GM18873 (cell line): Measurements from ENCODE around the gene DHCR24.

ENCODE experiments used
- ATAC-seq: cut with Tn5 transposase; IDR thresholded peaks from one replicate; pipeline ENCODE4 v1.9.1; 2021; ENCODE audit warnings: mild to moderate bottlenecking, moderate library complexity, moderate number of reproducible peaks; ENCODE audit not compliant: unreplicated experiment, low FRiP score

DHCR24 gene

DNA sequence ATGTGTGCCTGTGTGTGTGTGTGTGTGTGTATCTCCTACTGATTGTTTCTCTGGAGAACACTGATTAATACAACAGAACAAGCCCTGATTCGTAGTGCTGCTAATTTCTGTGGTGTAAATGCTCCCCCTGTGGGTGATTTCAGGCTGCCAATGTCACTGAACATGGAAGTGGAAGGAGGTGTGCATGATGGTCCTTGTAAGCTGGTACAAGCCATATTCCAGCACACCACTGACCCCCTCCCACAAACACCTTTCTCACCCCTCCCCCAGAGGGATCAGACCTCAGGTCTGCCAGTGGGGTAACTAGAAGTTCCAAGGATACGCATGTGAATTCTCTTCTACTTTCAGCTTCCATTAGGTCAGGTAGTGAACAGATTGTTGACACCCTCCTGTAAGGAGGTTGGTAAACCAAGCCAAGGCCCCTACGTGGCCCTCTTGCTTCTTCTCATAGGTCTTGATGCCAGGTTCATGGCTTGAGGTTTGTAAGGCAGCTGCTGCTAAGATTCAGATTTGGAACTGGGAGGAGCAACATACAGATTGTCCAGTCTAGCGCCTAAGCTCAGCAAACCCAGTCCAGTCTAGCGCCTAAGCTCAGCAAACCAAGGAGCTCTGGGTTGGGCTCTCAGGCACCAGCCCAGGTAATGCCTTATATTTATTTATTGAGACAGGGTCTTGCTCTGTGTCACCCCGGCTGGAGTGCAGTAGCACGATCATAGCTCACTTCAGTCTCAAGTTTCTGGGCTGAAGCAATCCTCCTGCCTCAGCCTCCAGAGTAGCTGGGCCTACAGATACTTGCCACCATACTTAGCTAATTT, 38.7 kb downstream of the DHCR24 start:
- ATAC-seq = no peak

DNA sequence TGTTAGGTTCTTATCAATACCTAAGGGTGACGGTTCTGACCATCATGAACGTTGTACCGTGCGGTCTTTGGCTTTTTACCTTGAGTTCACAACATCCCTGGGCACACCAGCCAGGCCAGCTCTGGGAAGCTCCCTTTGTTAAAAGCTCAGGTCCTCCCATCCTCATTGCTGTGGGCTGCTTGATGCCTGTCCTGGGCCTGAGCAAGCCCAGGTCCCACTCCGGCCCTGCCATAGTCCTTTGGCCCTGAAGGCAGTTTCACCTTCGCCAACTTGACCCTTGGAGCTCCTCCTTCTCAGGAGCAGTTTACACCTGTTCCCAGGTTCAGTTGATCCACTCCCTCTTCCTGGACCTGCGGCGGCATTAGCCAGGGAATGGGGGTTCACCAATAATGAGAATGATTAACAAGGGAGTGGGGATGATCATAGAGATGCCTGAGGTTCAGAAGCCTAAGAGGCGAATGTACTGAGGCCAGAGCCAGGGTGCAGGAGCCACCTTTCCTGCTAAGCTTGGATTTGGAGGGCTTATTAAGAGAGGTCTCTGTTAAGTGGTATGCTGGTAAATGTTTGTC, 40.2 kb downstream of the DHCR24 start:
- ATAC-seq = no peak

DNA sequence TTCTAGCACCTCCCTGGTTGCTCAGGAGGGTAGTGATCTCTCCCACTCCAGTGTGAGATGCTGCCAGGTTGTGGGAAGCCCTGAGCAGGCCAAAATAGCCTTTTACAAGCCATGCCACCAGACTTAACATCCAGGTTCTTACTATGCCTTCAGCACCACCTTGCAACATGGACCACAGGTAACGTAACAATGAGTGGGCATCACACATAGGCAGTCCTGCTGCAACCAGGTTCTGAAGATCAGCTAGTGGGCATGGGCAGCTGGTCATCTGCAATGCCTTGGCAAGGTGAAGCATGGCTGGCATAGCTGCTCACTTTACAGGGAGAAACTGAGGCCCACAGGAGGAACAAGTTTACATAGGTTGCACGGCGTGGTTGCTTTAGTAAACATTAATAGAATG, 40.7 kb downstream of the DHCR24 start:
- no peak for ATAC-seq

DNA sequence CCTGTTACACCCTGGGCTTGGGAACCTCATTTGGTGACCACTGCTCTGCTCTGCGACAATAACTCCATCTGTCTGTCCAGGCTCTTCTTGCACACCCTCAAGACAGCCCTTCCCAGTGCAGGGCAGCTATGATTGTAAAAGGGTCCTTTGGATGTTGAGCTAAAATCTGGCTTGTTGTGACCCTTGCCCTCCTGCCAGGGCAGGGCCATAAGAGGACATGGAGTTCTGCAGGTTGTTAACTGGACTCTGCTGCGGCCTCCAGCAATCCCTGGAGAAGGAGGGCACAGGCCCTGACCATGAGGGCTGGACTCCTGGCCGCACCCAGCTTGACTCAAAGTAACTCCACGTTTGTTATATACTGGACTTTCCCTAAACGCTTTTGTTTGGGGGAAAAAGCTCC, 41.2 kb downstream of the DHCR24 start:
- no peak for ATAC-seq

DNA sequence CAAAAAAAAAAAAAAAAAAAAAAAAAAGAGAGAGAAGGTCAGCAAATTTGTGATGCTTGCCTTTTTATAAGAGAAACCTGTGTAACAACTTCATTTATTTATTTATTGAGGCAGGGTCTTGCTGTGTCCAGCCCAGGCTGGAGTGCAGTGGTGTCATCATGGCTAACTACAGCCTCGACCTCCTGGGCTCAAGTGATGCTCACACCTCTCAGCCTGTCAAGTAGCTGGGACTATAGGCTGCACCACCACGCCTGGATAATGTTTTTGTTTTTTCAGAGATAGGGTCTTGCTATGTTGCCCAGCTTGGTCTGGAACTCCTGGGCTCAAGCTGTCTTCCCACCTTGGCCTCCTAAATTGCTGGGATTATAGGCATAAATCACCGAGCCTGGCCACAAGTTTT, 42.4 kb downstream of the DHCR24 start:
- no peak for ATAC-seq

DNA sequence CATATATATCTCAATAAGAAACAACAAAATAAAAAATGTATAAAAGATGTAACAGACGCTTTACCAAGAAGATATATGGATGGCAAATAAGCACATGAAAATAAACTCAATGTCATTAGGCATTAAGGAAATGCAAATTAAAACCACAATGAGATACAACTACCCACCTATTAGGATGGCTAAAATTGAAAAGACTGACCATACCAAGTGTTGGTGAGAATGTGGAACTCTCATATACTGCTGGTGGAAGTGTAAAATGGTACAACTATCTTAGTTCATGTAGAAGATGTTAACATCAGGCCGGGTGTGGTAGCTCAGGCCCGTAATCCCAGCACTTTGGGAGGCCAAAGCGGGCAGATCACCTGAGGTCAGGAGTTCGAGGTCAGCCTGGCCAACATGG, 43.5 kb downstream of the DHCR24 start:
- ATAC-seq = no peak

DNA sequence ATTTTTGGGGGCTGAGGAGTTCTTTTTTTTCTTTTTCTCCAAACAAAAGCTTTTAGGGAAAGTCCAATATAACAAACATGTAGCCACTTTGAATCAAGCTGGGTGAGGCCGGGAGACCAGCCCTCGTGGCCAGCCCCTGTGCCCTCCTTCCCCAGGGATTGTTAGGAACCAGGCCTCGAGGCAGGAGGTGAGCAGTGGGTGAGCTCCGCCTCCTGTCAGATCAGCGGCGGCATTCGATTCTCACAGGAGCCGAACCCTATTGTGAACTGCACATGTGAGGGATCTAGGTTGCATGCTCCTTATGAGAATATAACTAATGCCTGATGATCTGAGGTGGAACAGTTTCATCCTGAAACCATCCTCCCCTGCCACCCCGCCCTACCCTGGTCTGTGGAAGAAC, 44.0 kb downstream of the DHCR24 start:
- no peak for ATAC-seq

DNA sequence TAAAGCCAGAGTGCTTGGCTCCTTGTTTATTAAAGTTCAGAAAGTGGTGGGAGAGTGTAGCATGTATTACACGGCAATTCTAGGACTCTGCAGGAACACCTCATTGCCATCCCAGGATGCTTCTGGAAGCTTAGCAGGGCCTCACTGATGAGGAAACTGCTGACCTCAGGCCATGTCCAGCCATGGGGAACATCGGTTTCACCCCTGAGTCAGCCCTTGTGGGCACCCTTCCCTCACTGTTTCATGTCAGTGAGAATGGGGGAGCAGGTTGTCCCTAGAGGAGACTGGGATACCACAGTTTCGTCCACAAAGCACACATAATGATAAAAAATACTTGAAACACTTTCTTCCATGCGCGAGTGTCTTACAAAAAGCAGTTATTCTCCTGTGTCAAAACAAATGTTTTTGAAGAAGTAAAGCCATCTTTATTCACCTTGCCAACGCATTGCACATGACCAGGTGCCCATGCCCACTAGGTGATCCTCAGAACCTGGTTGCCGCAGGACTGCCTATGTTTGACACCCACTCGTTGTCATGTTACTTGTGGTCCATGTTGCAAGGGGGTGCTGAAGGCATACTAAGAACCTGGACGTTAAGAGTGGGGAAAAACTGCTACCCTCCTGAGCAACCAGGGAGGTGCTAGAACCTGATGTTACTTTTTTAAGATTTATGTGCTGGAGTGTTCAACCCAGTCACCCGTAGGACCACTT, 44.6 kb downstream of the DHCR24 start:
- no peak for ATAC-seq

DNA sequence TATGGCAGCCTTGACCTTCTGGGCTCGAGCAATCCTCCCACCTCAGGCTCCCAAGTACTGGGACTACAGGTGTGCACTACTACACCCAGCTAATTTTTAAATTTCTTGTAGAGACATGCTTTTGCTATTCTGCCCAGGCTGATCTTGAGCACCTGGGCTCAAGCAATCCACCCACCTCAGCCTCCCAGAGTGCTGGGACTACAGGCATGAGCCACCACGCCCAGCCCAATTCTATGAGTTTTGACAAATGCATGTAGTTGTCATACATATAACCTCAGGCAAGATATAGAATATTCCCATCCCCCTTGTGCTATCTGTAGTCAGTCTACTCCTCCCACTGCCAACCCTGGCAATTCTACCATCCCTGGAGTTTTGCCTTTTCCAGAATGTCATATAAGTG, 47.2 kb downstream of the DHCR24 start:
- no peak for ATAC-seq

DNA sequence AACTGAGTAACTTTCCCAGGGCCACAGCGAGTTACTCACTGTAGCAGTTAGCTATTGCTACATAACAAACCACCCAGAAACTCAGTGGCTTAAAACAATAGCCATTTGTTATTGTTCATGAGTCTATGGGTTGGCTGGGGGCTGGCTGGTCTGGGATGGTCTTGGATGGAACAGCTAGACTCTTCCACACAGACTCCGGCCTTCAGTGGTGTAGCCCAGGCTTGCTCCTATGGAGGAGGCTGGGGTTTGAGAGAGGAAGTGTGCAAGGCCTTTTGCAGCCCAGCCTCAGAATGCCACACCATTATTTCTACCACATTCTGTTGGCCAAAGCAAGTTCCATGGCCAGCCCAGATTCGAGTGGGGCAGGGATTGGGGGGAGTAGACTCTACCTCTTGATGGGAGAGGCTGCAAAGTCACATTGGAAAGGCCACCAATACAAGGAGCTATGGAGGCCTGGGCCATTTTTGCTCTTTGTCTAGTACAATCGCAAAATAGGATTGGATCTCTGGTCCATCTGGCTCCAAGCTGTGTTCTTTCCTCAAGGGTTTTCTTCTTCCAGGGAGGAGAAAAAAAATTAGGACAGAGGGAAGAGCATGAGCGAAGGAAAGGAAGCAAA, 48.3 kb downstream of the DHCR24 start:
- no peak for ATAC-seq

DNA sequence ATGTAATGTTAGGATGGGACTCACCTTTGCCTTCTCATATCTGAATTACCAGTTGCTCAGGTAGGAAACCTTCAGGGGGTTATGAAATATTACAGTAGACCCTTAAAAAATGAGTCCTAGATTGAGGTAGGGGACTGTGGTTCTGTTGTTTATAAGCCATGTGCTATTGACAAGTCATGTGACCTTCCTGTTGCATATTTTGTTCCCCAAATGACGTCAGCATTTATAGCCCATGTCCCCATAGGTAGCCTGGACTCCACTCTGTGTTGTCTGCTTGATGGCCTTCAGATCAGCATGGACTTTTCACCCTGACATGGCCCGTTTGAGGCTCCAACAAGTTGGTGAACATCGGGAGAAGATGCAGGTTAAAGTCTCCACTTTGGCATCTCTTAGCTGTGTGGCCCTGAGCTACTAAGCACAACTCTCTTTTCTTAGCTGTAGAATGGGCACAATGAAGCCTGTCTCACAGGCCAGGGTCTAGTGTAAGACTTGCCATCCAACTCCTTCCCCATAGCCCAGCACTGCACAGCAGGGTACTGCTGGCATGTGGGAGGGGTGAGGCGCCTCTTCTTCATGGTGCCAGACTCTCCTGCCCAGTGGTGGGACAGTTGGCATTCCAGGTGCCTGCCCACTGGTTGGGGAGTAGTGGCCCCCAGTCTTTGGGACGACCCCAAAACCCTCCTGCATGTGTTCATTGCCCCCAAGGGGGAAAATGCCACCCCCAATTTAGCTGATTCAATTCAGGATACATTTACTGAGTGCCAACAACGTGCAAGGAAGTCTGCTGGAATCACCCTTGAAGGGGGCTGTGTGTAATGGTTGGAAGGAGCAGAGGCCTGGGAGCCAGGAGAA, 49.8 kb downstream of the DHCR24 start:
- no peak for ATAC-seq

DNA sequence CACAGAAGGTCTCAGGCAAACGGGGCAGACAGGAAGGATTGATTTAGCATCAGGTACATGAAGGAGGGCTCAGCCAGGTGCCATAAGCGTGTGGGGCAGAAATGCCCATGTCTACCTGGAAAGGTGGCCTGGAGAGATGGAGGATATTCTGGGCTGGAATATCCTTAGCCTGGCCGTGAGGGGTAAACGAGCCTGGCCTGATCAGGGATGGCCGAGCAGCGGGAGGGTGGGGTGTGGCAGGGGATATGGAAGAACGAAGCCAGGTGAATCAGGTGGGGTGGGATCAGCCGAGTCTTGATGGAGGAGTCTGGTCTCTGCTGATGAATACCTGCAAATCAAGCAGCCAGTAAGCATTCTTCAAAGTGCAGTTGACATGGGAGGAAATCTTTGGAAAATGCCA, 50.4 kb downstream of the DHCR24 start:
- no peak for ATAC-seq

DNA sequence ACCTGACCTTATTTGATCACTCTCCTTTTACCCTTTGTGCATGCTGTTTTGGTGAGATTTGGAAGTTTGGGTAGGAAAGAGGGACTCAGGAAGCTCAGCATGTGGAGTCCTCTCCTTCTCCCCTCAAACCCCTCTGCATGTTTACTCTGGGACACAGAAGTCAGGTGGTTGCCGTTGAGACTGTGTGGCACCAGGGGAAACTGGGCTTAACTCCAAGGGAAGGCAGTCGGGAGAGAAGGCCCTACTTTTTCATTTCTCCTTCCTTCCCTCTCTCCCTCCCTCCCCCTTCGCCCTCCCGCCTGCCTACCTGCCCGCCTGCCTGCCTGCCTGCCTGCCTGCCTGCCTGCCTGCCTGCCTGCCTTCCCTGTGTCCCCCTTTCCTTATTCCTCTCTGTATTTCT, 51.0 kb downstream of the DHCR24 start:
- no peak for ATAC-seq

DNA sequence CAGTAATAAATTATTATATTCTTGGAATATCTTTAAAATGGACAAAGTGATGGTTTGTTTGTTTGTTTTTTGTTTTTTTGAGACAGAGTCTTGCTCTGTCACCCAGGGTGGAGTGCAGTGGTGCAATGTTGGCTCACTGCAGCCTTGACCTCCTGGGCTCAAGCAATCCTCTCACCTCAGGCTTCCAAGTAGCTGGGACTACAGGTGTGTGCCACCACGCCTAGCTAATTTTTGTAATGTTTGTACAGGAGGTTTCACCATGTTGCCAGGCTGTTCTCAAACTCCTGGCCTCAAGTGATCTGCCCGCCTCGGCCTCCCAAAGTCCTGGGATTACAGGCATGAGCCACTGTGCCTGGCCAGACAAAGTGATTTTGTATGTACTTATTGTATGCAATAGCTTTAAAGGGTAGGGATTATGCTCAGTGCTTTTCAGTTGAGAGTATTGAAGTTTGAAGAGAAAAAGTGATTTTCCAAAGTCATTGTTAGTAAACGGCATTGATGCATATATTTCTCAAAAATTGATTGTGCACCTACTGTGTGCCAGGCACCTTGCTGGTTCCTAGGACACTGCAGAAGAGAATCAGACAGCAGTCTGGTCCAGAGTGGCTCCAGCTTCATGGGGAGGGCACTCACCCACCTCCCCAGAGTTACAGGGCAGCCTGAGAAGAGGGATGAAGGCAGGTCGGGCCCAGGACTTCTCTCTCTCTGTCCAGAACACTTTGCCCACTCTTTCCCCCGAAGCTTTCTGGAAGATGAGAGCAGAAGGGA, 51.7 kb downstream of the DHCR24 start:
- no peak for ATAC-seq

DNA sequence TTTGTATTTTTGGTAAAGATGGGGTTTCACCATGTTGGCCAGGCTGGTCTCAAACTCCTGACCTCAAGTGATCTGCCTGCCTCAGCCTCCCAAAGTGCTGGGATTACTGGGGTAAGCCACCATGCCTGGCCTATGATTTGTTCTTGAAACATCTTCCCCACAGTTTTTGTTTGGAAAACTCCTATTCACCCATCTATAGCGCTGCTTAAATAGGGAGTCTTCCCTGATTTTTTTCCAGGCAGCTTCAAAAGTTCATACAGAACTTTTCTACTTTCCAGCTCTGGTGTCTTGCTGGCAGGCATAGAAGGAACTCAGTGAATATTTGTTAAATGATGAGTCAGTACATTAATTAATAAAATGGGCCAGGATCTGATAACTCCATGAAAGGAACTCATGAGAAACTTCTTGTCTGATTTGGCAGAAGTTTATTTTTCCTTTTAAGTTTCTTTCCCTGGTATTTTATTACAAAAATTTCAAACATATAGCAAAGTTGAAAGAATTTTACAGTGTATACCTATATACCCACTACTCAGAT, 52.9 kb downstream of the DHCR24 start:
- ATAC-seq = no peak

DNA sequence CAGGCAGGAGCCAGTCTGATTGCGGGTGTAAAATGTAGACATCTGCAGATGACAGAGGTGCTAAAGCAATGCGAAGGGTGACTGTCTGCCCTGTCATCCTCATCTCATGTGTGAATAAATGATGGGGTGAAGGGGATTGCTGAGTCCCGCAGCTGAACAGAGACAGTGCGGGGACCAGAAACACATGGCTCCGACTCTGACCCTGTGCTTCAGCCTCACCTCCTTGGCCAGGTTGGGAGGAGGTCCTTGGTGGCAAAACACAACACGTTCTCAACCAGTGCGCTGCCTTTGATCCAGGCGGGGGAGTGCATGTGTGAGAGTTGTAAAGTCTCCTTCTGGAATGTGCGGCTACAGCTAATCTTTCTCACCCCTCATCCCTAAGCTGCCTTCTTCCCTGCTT, 53.9 kb downstream of the DHCR24 start:
- no peak for ATAC-seq

DNA sequence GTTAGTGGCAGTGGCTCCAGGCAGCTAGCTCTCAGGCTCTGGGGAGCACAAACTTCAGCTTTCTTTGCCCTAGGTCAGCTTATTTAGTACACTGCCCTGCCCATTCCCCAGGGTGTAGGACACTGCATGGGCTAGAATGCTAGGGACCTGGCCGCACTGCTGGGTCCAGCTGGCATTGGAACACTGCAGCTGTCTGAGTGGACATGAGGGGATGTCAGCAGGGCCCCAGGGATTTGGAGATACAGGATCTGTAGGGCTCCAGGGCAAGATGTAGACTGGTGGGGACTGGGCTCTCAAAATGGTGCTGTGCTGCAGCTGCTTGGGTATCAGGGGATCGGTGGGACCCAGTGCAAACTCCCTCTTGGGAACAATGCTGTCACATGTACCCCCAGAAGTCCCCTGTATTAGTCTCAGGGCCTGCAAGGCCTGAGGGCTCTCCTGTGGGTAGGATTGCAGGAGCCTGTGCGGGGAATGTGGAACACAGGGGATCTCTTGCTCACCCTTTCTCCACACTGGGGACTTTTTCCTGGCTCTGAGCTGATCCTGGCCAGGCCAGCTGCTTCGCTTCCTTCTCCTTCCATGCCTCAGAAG, 60.7 kb downstream of the DHCR24 start:
- no peak for ATAC-seq

DNA sequence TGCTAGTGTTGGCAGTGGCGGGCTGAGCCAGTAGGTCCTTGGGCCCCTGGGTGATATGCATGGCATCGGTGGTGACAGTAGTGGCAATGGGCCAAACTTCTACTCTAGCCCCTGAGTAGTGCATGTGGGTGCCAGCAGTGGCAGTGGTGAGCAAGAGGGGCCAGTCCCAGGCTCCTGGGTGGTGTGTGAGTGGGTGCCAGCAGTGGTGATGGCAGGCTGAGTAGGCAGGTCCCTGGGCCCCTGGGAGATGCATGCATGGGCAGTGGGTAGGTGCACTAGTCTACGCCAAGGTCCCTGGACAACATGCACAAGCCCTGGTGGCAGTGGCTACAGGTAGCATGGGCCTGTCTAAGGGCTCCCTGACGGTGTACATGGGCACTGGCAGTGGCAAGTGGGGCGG, 61.3 kb downstream of the DHCR24 start:
- no peak for ATAC-seq

DNA sequence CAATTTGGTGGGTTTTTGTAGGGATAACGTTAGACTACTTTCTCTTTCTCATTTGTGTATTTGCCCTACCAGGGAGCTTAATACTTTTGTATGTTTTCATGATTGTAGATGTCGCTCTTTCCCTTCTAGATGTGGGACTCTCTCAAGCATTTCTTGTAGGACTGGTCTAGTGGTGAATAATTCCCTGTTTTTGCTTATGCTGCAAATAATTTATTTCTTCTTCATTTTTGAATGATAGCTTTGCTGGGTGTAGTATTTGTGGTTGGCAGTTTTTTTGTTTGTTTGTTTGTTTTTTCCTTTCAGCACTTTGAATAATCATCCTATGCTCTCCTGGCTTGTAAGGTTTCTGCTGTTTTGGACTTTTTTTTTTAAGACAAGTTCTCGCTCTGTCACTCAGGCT, 63.3 kb downstream of the DHCR24 start:
- no peak for ATAC-seq
